ENCODE results near the gene COPB1.

Gene COPB1

GRCh38 chr11:14541192-14541947, 41.8 kb upstream of the COPB1 start:
- peaks cover 12% of the 10 kb centered on the region for H3K4me1 ChIP-seq (ENCODE audit: insufficient read depth, low read length)
- TF ChIP-seq EZH2 (IDR thresholded peaks at IDR 0.05; ENCODE audit: borderline replicate concordance, low read depth, low read length, severe bottlenecking), result no peak
- TF ChIP-seq, protein P1, sequence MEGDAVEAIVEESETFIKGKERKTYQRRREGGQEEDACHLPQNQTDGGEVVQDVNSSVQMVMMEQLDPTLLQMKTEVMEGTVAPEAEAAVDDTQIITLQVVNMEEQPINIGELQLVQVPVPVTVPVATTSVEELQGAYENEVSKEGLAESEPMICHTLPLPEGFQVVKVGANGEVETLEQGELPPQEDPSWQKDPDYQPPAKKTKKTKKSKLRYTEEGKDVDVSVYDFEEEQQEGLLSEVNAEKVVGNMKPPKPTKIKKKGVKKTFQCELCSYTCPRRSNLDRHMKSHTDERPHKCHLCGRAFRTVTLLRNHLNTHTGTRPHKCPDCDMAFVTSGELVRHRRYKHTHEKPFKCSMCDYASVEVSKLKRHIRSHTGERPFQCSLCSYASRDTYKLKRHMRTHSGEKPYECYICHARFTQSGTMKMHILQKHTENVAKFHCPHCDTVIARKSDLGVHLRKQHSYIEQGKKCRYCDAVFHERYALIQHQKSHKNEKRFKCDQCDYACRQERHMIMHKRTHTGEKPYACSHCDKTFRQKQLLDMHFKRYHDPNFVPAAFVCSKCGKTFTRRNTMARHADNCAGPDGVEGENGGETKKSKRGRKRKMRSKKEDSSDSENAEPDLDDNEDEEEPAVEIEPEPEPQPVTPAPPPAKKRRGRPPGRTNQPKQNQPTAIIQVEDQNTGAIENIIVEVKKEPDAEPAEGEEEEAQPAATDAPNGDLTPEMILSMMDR (IDR thresholded peaks at IDR 0.05; ENCODE audit: borderline replicate concordance, extremely low read depth, low read length, poor library complexity, severe bottlenecking), result no peak
- H3K9ac ChIP-seq (ENCODE audit: low read depth, low read length), result no peak overlapping the region

DNA sequence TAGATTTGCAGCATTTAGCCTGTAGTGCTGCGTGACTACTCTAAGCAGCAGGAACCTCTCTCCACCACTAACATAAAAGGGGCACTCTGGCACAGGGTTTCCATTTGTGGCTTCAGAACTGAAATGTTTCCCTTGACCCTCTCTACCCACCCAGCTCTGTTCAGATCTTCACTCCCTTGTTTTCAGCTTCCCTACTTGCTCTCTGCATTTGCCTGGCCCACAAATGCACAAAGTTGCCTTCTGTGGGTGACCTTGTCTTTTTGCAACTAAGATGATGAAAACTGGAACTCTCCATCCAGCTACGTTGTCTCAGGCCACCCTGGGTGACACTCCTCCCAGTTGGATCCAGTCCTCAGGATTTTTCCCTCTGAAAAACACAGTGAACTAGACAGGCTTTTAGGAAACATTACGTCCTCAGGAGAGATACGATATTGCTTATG, 40.4 kb upstream of the COPB1 start:
- Histone ChIP-seq H2AFZ (ENCODE audit: low read depth, low read length) (no peak overlapping the region), H3K27ac (ENCODE audit: low read length) (no peak overlapping the region)
- peak; percentile 41; the same call in 1 of the 3 replicates for ATAC-seq (ENCODE audit: insufficient read depth, low read depth)

More at GRCh38 chr11:14541192-14541947, 41.8 kb upstream of the COPB1 start:
- ATAC-seq (ENCODE audit: insufficient read depth, low read depth) (no peak), DNase-seq (no peak)
- no peak overlapping the region for H2AFZ ChIP-seq (ENCODE audit: low read depth, low read length)
- no peaks in the 10 kb centered on the region for H3K36me3 ChIP-seq (ENCODE audit: insufficient read depth, low read length)
- no peaks in the 10 kb centered on the region for H3K9me3 ChIP-seq (ENCODE audit: insufficient read depth, low read length, severe bottlenecking)
- no peaks in the 10 kb centered on the region for H4K20me1 ChIP-seq (ENCODE audit: insufficient read depth, low read length)
- no peak overlapping the region for H3K4me3 ChIP-seq (ENCODE audit: low read depth in 1 of 2, low read length in 2 of 2)
- no peaks in the 10 kb centered on the region for H3K27me3 ChIP-seq (ENCODE audit: insufficient read depth, low read length, poor library complexity)
- H3K4me2 ChIP-seq (ENCODE audit: insufficient read depth, low read length), result no peak overlapping the region
- H3K79me2 ChIP-seq (ENCODE audit: insufficient read depth, low read length), result no peaks in the 10 kb centered on the region
- H3K27ac ChIP-seq (ENCODE audit: low read length), result no peak overlapping the region

GRCh38 chr11:14538926-14539554, 39.4 kb upstream of the COPB1 start:
- DNase-seq (no peak), ATAC-seq (ENCODE audit: insufficient read depth, low read depth) (no peak)
- Histone ChIP-seq H4K20me1 (ENCODE audit: insufficient read depth, low read length) (no peaks in the 10 kb centered on the region), H3K9ac (ENCODE audit: low read depth, low read length) (no peak overlapping the region), H3K79me2 (ENCODE audit: insufficient read depth, low read length) (no peaks in the 10 kb centered on the region), H2AFZ (ENCODE audit: low read depth, low read length) (no peak overlapping the region), H3K36me3 (ENCODE audit: insufficient read depth, low read length) (no peaks in the 10 kb centered on the region), H3K27me3 (ENCODE audit: insufficient read depth, low read length, poor library complexity) (no peaks in the 10 kb centered on the region), H3K9me3 (ENCODE audit: insufficient read depth, low read length, severe bottlenecking) (no peaks in the 10 kb centered on the region), H3K4me1 (ENCODE audit: insufficient read depth, low read length) (peaks cover 12% of the 10 kb centered on the region), H3K27ac (ENCODE audit: low read length) (no peak overlapping the region), H3K4me2 (ENCODE audit: insufficient read depth, low read length) (no peak overlapping the region), H3K4me3 (ENCODE audit: low read depth in 1 of 2, low read length in 2 of 2) (no peak overlapping the region)
- TF ChIP-seq, protein P1 (IDR thresholded peaks at IDR 0.05; ENCODE audit: borderline replicate concordance, extremely low read depth, low read length, poor library complexity, severe bottlenecking), result no peak
- TF ChIP-seq EZH2 (IDR thresholded peaks at IDR 0.05; ENCODE audit: borderline replicate concordance, low read depth, low read length, severe bottlenecking), result no peak

More for the DNA sequence above, 40.4 kb upstream of the COPB1 start:
- Histone ChIP-seq H3K4me2 (ENCODE audit: insufficient read depth, low read length) (no peak overlapping the region), H4K20me1 (ENCODE audit: insufficient read depth, low read length) (no peaks in the 10 kb centered on the region), H3K4me3 (ENCODE audit: low read depth in 1 of 2, low read length in 2 of 2) (no peak overlapping the region), H3K9ac (ENCODE audit: low read depth, low read length) (no peak overlapping the region), H3K27me3 (ENCODE audit: insufficient read depth, low read length, poor library complexity) (no peaks in the 10 kb centered on the region), H3K79me2 (ENCODE audit: insufficient read depth, low read length) (no peaks in the 10 kb centered on the region), H3K9me3 (ENCODE audit: insufficient read depth, low read length, severe bottlenecking) (no peaks in the 10 kb centered on the region), H3K36me3 (ENCODE audit: insufficient read depth, low read length) (no peaks in the 10 kb centered on the region), H3K4me1 (ENCODE audit: insufficient read depth, low read length) (peaks cover 12% of the 10 kb centered on the region)
- TF ChIP-seq, protein P1 (IDR thresholded peaks at IDR 0.05; ENCODE audit: borderline replicate concordance, extremely low read depth, low read length, poor library complexity, severe bottlenecking), result peak; percentile 22
- no peak for TF ChIP-seq EZH2 (IDR thresholded peaks at IDR 0.05; ENCODE audit: borderline replicate concordance, low read depth, low read length, severe bottlenecking)
- no peak for DNase-seq

All from DND-41 (cell line).